HEK293 (cell line): Measurements from ENCODE around the gene ZNF747.

Experiments
- ATF2 ChIP-seq: fragments of 450-650 bp; formaldehyde crosslinking; IDR thresholded peaks from 2 replicates; pipeline ENCODE4 v1.5.1; 2016; ENCODE audit warnings: missing biosample characterization, missing genetic modification characterization, low read depth
- GLI2 ChIP-seq: fragments of 450-650 bp; formaldehyde crosslinking; IDR thresholded peaks from 2 replicates; pipeline ENCODE4; 2017; ENCODE audit warnings: missing biosample characterization, missing genetic modification characterization, low read depth, borderline replicate concordance
- GLI4 ChIP-seq: fragments of 450-650 bp; formaldehyde crosslinking; IDR thresholded peaks from 2 replicates; pipeline ENCODE4 v1.5.1; 2016; ENCODE audit warnings: missing biosample characterization, missing genetic modification characterization
- IKZF3 ChIP-seq: fragments of 450-650 bp; IDR thresholded peaks from 2 replicates; pipeline ENCODE4 v1.5.0; 2018; ENCODE audit warnings: missing biosample characterization, mild to moderate bottlenecking, missing genetic modification characterization, moderate library complexity
- KLF10 ChIP-seq: fragments of 450-650 bp; IDR thresholded peaks from 2 replicates; pipeline ENCODE4 v1.5.1; 2018; ENCODE audit warnings: missing biosample characterization, mild to moderate bottlenecking, missing genetic modification characterization
- KLF9 ChIP-seq: fragments of 450-650 bp; formaldehyde crosslinking; IDR thresholded peaks from 2 replicates; pipeline ENCODE4 v1.5.1; 2016; ENCODE audit warnings: missing biosample characterization, missing genetic modification characterization, low read depth
- SP2 ChIP-seq: fragments of 450-650 bp; formaldehyde crosslinking; IDR thresholded peaks from 2 replicates; pipeline ENCODE4 v1.5.1; 2016; ENCODE audit warnings: missing biosample characterization, missing genetic modification characterization
- TSHZ1 ChIP-seq: fragments of 450-650 bp; formaldehyde crosslinking; IDR thresholded peaks from 2 replicates; pipeline ENCODE4 v1.5.1; 2016; ENCODE audit warnings: missing biosample characterization, missing genetic modification characterization, borderline replicate concordance
- ZBTB1 ChIP-seq: fragments of 450-650 bp; formaldehyde crosslinking; IDR thresholded peaks from 2 replicates; pipeline ENCODE4 v1.5.1; 2016; ENCODE audit warnings: missing biosample characterization, missing genetic modification characterization
- ZBTB48 ChIP-seq: fragments of 450-650 bp; formaldehyde crosslinking; IDR thresholded peaks from 2 replicates; pipeline ENCODE4 v1.5.1; 2016; ENCODE audit warnings: missing biosample characterization, missing genetic modification characterization
- ZFP41 ChIP-seq: fragments of 450-650 bp; formaldehyde crosslinking; IDR thresholded peaks from 2 replicates; pipeline ENCODE4 v1.5.1; 2016; ENCODE audit warnings: missing biosample characterization, missing genetic modification characterization, borderline replicate concordance
- ZNF10 ChIP-seq: fragments of 450-650 bp; formaldehyde crosslinking; IDR thresholded peaks from 2 replicates; pipeline ENCODE4 v1.5.1; 2017; ENCODE audit warnings: missing biosample characterization, missing genetic modification characterization
- ZNF112 ChIP-seq: fragments of 450-650 bp; formaldehyde crosslinking; IDR thresholded peaks from 2 replicates; pipeline ENCODE4 v1.5.0; 2017; ENCODE audit warnings: missing biosample characterization, missing genetic modification characterization
- ZNF121 ChIP-seq: fragments of 450-650 bp; formaldehyde crosslinking; IDR thresholded peaks from 2 replicates; pipeline ENCODE4 v1.5.1; 2016; ENCODE audit warnings: missing biosample characterization, missing genetic modification characterization
- ZNF133 ChIP-seq: fragments of 450-650 bp; formaldehyde crosslinking; IDR thresholded peaks from 2 replicates; pipeline ENCODE4 v1.5.1; 2016; ENCODE audit warnings: missing biosample characterization, missing genetic modification characterization
- ZNF174 ChIP-seq: fragments of 450-650 bp; formaldehyde crosslinking; IDR thresholded peaks from 2 replicates; pipeline ENCODE4 v1.5.0; 2017; ENCODE audit warnings: missing biosample characterization, mild to moderate bottlenecking, missing genetic modification characterization
- ZNF239 ChIP-seq: fragments of 450-650 bp; formaldehyde crosslinking; IDR thresholded peaks from 2 replicates; pipeline ENCODE4 v1.5.1; 2016; ENCODE audit warnings: missing biosample characterization, missing genetic modification characterization
- ZNF266 ChIP-seq: fragments of 450-650 bp; formaldehyde crosslinking; IDR thresholded peaks from 2 replicates; pipeline ENCODE4 v1.5.1; 2016; ENCODE audit warnings: missing biosample characterization, missing genetic modification characterization, low read depth
- ZNF362 ChIP-seq: fragments of 450-650 bp; formaldehyde crosslinking; IDR thresholded peaks from 2 replicates; pipeline ENCODE4 v1.5.1; 2016; ENCODE audit warnings: missing biosample characterization, missing genetic modification characterization
- ZNF394 ChIP-seq: fragments of 450-650 bp; formaldehyde crosslinking; IDR thresholded peaks from 2 replicates; pipeline ENCODE4 v1.5.1; 2016; ENCODE audit warnings: missing biosample characterization, missing genetic modification characterization, mild to moderate bottlenecking, moderate library complexity, borderline replicate concordance
- ZNF426 ChIP-seq: fragments of 450-650 bp; formaldehyde crosslinking; IDR thresholded peaks from 2 replicates; pipeline ENCODE4 v1.5.1; 2017; ENCODE audit warnings: missing biosample characterization, missing genetic modification characterization, mild to moderate bottlenecking, inconsistent platforms, moderate library complexity
- ZNF510 ChIP-seq: fragments of 450-650 bp; formaldehyde crosslinking; IDR thresholded peaks from 2 replicates; pipeline ENCODE4 v1.5.1; 2018; ENCODE audit warnings: mild to moderate bottlenecking, missing genetic modification characterization, missing biosample characterization; ENCODE audit not compliant: insufficient replicate concordance
- ZNF530 ChIP-seq: fragments of 450-650 bp; formaldehyde crosslinking; IDR thresholded peaks from 2 replicates; pipeline ENCODE4 v1.5.1; 2016; ENCODE audit warnings: low read depth, missing biosample characterization, missing genetic modification characterization
- ZNF629 ChIP-seq: fragments of 450-650 bp; formaldehyde crosslinking; IDR thresholded peaks from 2 replicates; pipeline ENCODE4 v1.5.1; 2017; ENCODE audit warnings: missing biosample characterization, missing genetic modification characterization
- ZNF664 ChIP-seq: fragments of 450-650 bp; formaldehyde crosslinking; IDR thresholded peaks from 2 replicates; pipeline ENCODE4 v1.5.1; 2016; ENCODE audit warnings: missing biosample characterization, missing genetic modification characterization
- ZNF792 ChIP-seq: fragments of 450-650 bp; formaldehyde crosslinking; IDR thresholded peaks from 2 replicates; pipeline ENCODE4 v1.5.1; 2016; ENCODE audit warnings: missing biosample characterization, missing genetic modification characterization
- ZNF843 ChIP-seq: fragments of 450-650 bp; formaldehyde crosslinking; IDR thresholded peaks from 2 replicates; pipeline ENCODE4 v1.5.1; 2016; ENCODE audit warnings: missing biosample characterization, missing genetic modification characterization
- ZSCAN18 ChIP-seq: fragments of 450-650 bp; formaldehyde crosslinking; IDR thresholded peaks from 2 replicates; pipeline ENCODE4 v1.5.1; 2016; ENCODE audit warnings: missing biosample characterization, missing genetic modification characterization
- ZXDB ChIP-seq: fragments of 450-650 bp; formaldehyde crosslinking; IDR thresholded peaks from 2 replicates; pipeline ENCODE4 v1.5.1; 2016; ENCODE audit warnings: missing biosample characterization, missing genetic modification characterization
- TF ChIP-seq, protein P1 (sequence below): IDR thresholded peaks from 2 replicates; pipeline ENCODE4 v1.6.1; 2011; ENCODE audit warnings: mild to moderate bottlenecking, low read depth, low read length, borderline replicate concordance

The ZNF747 gene

DNA sequence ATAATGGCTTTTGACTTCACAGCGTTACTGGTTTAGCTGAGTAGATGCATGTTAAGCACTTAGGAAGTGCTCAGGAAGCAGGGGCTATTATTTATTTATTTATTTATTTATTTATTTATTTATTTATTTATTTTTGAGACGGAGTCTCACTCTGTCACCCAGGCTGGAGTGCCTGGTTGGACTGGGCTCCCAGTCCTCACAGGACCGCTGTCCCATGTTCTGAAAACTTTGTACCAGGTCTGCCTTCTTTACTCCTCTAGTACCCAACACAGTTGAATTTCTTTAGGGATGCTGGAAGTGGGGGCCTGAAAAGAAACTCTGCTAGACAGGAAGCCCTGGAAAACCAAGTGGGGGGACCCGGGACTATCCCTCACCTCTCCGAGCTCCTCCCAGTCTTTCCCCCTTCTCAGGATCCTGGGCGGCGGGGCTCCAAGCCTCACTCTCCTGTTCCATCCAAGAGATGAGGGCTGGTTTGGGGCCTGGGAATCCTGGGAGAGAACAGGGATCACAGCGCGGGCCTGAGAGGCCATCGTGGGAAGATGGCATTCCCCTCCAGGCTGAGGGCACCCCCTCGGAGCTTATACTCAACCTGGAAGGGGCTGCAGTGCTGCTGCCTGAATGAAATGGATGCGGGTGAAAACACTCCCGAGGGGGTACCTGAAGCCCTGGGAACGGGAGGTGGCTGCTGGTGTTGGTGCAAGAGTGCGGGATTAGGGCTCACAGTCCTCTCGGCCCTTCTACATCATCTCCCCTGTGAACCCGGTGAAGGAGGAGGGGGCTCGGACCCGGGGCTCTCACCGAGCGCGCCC is 36.2 kb upstream of the ZNF747 start (continued):
- TF ChIP-seq, protein P1, sequence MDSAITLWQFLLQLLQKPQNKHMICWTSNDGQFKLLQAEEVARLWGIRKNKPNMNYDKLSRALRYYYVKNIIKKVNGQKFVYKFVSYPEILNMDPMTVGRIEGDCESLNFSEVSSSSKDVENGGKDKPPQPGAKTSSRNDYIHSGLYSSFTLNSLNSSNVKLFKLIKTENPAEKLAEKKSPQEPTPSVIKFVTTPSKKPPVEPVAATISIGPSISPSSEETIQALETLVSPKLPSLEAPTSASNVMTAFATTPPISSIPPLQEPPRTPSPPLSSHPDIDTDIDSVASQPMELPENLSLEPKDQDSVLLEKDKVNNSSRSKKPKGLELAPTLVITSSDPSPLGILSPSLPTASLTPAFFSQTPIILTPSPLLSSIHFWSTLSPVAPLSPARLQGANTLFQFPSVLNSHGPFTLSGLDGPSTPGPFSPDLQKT: no peak
- TF ChIP-seq ZNF112: no peak
- TF ChIP-seq ZNF10 (tag by site-specific recombination): peak; percentile 59; the same call in 1 of the 2 replicates
- TF ChIP-seq ZNF792 (tag by site-specific recombination): no peak
- TF ChIP-seq ZNF239 (tag by site-specific recombination): no peak
- peak; percentile 98 for TF ChIP-seq ZNF510 (tag by site-specific recombination)
- TF ChIP-seq ZBTB1 (tag by site-specific recombination): peak; percentile 93
- TF ChIP-seq IKZF3 (tag by site-specific recombination): peak; percentile 69
- TF ChIP-seq ZNF530 (tag by site-specific recombination): peak; percentile 96
- no peak for TF ChIP-seq SP2 (tag by site-specific recombination)
- peak; percentile 95; the same call in 1 of the 2 replicates for TF ChIP-seq GLI2 (tag by site-specific recombination)
- no peak for TF ChIP-seq KLF10
- TF ChIP-seq ZNF843 (tag by site-specific recombination): peak; percentile 33; the same call in 1 of the 2 replicates
- TF ChIP-seq ZNF394 (tag by site-specific recombination): peak; percentile 100
- TF ChIP-seq ZSCAN18 (tag by site-specific recombination): no peak
- 0 out of 2 replicates have a peak, but pooled peaks have one; percentile 10 for TF ChIP-seq ZNF133 (tag by site-specific recombination)
- TF ChIP-seq KLF9 (tag by site-specific recombination): no peak
- peak; percentile 96 for TF ChIP-seq ZXDB (tag by site-specific recombination)
- TF ChIP-seq GLI4 (tag by site-specific recombination): no peak
- TF ChIP-seq ZNF629 (tag by site-specific recombination): peak; percentile 85
- TF ChIP-seq ZFP41: no peak
- peak; percentile 99 for TF ChIP-seq ZNF266 (tag by site-specific recombination)
- peak; percentile 78 for TF ChIP-seq ZNF121
- peak; percentile 100 for TF ChIP-seq ZNF426 (tag by site-specific recombination)
- TF ChIP-seq ZNF362 (tag by site-specific recombination): 0 out of 2 replicates have a peak, but pooled peaks have one; percentile 12
- TF ChIP-seq ZBTB48 (tag by site-specific recombination): no peak
- TF ChIP-seq ATF2 (tag by site-specific recombination): no peak
- TF ChIP-seq ZNF174 (tag by site-specific recombination): no peak
- TF ChIP-seq ZNF664 (tag by site-specific recombination): peak; percentile 98
- TF ChIP-seq TSHZ1 (tag by site-specific recombination): peak; percentile 80; the same call in 1 of the 2 replicates
